Activated T-cell treated with anti-CD3 and anti-CD28 coated beads, Interleukin-2, amount 50 U/mL, for 1 hour (primary cell): ENCODE data around the gene SYTL3.
"Not testable (repeated sequence)": the region's sequence is repeated elsewhere in the genome, so short reads cannot be mapped to it uniquely, and the experiment has no call there.

ENCODE experiments used
- DNase-seq: peaks from one replicate; pipeline ENCODE4 v3.0.0-alpha.2; 2020

SYTL3 gene

DNA sequence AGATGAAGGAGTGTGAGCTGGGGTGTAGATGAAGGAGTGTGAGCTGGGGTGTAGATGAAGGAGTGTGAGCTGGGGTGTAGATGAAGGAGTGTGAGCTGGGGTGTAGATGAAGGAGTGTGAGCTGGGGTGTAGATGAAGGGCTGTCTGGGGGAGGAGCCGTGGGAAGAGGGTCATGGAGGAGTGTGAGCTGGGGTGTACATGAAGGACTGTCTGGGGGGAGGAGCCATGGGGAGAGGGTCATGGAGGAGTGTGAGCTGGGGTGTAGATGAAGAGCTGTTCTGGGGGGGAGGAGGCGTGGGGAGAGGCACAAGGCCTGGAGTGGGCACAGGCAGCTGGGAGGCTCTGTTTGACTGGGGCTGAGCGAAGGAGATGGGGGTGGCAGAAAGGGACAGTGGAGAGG, 51.4 kb downstream of the SYTL3 start:
- DNase-seq, result not testable (repeated sequence)

DNA sequence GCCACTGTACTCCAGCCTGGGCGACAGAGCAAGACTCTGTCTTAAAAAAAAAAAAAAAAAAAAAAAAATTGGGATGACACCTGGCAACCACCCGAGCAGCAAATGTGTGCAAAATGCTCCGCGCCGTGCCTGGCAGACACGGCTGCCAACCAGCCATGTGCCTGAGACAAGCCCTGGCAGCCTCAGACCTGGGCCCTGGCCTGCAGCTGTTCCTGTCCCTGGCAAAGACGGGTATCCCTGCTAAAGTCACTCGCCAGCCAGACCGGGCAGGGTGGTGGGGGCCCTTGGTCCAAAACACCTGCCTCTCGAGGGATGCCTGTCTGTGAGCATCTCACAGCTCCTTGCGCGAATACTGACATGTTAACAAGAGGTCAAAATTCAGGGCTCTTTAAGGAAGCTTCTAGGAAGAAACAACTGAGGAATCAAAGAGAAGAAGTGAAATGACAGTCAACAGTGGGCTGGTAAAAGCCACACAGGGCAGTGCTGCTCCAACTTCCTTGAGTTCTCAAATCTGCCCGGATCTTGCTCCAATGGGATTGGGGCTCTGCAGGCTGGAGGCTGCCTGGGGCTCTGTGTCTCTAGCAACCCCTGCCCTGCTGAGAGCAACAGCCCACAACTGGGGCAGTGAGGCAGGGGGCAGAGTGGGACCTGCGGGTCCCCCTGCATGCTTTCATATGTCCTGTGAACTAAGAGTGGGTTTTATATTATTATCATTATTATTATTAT, 53.4 kb downstream of the SYTL3 start:
- DNase-seq, result peak; percentile 19

DNA sequence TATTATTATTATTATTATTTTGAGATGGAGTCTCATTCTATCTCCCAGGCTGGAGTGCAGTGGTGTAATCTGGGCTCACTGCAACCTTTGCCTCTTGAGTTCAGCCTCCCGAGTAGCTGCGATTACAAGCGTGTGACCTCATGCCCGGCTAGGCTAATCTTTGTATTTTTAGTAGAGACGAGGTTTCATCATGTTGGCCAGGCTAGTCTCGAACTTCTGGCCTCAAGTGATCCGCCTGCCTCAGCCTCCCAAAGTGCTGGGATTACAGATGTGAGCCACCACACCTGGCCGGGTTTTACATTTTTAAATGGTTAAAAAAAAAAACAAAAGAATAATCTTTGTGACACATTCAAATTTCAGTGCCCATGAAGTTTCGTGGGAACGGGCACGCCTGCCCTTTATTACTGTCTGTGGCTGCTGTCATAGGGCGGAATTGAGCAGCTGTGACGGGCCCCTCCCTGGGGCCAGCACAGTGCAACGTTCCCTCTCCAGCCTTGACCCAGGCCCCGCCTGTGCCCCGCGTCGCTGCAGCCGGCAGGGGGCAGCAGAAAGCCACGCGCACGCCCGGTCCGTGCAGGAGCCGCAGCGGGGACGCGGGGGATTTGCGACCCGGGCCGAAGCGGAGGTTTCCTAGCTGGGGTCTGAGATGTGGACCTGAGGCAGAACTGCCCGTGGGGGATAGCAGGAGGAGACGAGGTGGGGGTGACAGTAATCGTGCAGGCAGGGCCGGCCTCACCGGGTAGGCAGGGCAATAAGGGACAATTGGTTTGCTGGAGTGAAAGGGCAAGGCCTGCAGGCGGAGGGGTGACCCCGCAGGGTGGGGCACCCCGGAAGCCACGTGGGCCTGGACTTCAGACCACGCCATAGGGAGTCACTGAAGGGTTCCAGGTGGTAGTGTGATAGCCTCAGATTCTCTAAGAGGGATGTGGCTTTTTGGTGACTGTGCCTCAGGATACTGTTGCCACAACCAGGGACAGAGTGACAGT, 54.3 kb downstream of the SYTL3 start:
- peak; percentile 84 for DNase-seq

DNA sequence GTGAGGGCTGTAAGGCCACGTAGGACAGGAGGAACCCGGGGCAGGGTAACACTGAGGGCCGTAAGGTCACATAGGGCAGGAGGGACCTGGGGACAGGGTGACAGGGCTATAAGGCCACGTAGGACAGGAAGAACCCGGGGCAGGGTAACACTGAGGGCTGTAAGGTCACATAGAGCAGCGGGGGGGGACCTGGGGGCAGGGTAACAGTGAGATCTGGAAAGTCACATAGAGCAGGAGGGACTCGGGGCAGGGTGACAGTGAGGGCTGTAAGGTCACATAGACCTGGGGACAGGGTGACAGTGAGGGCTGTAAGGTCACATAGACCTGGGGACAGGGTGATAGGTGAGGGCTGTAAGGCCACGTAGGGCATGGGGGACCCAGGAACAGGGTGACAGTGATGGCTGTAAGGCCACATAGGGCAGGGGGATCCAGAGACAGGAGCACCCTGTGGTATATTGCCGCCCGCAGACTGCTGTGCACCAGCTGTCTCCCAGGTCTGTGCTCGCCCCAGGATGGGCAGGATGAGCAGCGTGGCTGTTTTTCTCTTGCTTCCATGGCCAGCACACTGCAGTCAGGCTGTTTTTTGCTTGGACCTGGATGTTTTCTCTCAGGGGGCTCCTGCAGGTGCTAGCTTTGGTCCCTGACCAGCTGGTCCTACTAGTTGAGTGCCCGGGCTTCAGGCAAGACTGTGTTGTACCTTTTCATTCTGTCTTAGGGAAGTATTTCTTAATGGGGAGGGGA, 55.7 kb downstream of the SYTL3 start:
- peak; percentile 19 for DNase-seq

DNA sequence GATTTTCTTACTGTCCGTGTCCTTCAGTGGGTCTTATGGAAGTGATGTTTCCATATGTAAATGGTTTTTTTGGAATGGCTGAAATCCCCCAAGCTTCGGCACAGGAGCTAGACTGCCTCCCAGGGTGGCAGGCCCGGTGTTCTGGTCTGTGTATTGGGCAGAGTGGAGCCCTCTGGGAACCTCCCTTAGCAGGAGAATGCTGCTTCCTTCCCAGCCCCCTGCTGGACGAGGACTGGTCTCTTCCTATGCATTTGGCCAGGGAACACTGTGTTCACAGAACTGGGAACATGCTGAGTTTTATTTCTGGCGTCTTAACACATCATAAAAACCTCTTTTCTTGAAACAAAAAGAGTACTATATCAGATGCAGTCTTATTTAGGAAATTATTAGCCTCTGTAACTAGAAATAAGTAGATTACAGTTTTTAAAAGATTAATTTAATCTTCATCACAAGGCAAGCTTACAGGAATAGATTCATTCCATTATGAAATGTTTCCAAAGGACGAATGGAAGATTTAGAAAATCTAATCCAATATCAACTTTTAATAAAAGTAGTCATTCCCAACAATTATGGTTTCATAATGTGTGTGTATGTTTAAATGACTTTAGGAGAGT, 56.6 kb downstream of the SYTL3 start:
- peak; percentile 11 for DNase-seq

DNA sequence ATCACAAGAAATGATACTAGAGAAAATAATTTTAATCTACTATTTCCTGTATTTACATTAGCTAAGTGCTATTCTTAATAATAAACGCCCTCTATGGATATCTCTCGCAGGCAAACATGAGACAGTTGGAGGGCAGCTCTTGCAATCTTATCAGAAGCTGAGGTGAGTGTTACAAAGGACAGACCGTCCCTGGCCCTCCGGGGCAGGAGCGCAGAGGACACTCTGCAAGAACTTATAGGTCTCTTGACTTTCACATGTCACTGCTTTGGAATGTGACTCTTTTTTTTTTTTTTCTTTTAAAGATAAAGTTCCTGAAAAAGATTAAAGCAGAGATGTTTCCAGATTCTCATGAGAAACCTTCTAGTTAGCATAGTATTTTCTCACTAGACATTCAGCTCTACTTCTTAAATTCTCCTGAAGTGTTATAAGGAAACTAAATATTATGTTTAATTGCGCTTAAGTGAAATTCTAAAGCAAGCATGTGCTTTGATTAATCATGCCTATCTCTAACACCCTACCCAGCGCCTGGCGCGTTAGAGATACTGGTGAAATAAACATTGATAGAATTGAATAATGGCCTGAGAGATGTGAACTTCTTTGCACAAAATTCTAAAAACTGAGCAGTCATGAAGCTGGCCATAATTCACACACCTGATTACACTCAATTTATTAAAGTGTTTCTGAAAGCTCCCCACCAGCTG, 57.4 kb downstream of the SYTL3 start:
- DNase-seq, result no peak

DNA sequence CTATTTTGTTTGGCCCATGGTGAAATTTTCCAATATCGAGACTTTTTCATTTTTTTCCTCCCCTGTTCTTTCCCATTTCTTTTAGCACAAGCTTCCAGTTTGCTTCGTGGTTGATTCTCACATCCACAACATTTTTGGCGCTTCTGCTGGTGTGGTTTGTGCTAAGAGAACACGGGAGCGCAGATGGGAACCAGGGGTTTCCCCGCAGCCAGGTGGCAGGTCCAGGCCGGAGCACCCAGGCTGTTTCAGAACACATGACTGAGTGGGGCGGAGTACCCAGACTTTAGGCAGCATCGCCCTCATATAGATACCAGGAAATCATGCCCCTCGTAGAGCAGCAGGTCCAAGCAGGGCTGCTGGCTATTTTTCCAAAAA, 58.0 kb downstream of the SYTL3 start:
- DNase-seq, result no peak

DNA sequence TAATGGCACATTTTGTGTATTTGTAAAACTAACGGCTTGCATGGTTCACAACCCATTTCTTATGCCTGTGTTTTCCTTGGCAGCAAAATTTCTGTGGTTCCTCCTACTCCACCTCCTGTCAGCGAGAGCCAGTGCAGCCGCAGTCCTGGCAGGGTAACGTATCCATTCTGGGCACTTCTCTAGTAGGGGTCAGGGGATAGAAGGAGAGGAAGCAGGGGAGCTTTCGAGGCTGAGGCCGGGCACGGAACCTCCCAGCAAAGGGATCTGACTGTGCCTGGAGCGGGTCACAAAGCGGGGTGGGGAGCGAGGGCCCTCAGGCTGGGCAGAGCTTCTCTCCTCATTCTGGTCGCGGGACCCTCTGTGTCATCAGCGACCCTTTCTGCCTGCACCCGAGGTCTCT, 58.4 kb downstream of the SYTL3 start:
- peak; percentile 11 for DNase-seq

DNA sequence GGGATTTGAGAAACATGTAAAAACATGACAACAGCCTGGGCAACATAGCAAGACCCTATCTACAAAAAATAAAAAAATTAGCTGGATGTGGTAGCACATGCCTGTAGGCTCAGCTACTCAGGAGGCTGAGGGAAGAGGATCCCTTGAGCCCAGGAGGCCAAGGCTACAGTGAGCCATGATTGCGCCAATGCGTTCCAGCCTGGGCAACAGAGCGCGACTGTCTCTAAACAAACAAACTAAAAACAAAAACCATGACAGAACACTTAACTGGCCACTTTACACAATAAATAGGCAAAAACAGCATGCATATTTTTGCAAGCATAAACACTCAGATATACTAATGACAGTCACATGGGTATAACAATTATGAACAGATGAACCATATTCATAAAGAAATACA, 60.0 kb downstream of the SYTL3 start:
- no peak for DNase-seq

DNA sequence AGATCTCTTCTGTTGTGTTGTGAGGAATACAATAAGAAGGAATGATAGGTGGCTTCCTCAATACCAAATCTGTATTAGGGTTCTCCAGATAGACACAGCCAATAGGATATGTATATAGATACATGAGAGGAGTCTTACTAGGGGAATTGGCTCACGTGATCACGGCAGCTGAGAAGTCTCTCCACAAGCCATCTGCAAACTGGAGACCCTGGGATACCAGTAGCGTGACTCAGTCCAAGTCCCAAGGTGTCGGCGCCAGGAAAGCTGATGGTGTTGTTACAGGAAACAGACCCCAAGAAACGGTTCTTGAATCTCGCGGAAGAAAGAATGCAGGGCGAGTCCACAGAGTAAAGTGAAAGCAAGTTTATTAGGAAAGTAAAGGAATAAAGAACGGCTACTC, 61.4 kb downstream of the SYTL3 start:
- no peak for DNase-seq

DNA sequence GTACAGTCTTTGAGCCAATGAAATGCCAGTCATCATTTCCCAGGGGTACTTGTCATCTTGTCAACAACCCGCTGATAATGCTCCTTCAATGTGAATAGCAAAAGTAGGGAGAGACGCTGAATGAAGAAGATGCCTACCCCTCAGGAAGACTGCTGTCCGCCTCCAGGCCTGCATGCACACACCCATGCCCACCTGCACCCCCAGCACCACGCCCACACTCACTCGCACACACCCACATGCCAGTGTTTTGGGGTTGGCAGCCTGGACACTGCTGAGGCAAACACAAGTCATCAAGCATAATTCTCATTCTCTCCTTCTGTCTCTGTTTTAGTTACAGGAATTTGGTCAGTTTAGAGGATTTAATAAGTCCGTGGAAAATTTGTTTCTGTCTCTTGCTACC, 63.6 kb downstream of the SYTL3 start:
- peak; percentile 8 for DNase-seq

DNA sequence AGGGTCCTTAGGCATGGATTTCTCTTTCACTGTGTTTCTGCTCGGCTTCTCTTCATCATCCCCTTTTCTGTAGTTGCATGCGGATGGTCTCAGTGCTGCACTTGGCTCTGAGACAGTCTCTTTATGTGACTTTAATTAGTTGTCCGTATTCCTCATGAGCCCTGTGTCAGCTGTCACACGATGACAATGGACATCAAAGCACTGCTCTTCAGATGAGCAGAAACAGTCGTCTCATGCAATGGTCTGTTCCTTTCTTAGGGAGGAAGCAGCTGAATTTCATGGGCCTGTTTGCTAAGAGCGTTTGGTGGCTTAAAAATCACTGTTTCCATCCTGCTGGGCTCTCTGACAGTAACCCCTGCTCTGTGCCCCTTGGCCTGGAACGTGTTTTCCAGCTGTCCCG, 64.9 kb downstream of the SYTL3 start:
- DNase-seq, result peak; percentile 3

DNA sequence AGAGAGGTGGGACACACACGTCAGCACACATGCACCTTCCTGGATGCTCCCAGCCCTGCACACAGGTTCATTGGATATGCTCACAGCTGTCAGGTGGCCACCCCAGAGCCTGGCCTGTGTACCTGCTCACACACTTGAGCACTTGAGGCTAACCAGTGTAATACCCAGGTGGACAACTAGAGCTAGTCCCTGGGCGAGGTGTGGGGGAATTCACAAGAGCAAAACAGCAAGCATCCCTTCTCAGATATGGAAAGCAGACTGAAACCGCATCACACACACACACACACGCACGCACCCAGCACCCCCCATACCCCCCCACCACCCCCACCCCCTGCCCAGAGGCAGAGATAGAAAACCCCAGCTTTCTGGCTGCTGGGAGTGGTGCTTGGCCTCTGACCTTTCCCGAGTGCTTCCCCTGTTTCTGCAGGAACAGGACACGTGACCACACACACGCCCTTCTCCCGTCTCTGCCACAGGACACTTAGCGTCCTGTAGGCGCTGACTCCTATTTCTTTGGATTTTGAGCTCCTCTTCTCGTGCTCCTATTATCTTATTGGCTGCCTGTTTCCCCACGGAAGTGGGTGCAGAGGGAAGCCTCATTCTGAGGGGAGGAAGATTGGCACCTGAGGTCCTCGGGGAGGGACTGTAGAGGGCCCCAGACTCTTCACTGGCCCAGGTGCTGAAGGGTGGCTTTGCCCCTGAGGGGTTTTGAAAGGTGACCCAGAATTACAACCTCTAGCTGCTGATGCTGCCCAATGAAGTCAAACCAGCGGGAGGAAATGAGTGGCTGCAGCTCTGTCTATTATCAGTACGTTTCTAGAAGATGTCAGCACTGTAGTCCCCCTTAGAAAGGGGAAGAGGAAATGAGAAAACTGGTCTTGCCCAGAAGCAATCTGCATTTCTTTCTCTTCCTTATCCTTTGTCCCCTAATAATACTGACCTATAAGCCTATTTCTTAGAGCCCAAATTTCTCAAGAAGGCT, 65.8 kb downstream of the SYTL3 start:
- peak; percentile 16 for DNase-seq

DNA sequence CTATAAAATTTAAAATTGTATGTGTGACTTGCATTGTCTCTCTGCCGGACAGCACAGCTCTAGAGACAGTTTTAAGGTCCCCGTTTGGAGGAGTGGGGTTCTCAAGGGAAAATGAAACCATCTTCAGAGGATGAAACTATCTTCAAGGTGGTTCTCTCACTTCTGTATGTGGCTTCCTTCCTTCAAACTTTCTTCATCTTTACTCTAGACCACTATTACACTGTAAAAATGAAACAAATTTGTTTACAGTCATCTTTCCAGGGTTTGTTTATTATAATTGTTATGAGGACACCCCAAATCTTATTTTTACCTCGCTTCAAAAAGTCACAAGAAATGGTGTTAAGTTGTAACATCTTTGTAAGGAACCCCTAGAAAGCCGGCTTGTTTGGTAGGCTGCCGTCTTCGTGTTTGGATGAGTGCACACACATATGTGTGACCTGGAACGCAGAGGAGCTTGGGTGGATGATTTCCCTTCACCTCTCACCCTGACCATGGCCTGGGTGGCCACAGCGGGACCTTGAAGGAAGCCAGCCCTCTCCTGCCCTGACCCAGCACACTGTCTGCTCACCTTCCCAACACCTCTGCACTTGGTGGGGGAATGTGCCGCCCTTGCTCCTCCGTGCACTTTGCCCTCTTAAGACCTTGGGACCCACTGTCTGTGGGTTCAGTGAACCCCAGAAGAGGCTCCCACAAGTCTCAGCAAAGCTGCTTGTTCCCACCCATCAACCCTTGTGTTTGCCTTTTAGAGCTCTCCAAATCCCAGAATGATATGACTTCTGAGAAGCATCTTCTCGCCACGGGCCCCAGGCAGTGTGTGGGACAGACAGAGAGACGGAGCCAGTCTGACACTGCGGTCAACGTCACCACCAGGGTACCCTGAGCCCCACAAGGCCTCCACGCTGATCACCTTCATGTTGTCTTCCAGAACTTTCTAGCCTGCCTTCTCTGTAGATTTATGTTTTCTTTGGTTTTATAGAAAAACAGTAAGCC, 67.8 kb downstream of the SYTL3 start:
- no peak for DNase-seq

DNA sequence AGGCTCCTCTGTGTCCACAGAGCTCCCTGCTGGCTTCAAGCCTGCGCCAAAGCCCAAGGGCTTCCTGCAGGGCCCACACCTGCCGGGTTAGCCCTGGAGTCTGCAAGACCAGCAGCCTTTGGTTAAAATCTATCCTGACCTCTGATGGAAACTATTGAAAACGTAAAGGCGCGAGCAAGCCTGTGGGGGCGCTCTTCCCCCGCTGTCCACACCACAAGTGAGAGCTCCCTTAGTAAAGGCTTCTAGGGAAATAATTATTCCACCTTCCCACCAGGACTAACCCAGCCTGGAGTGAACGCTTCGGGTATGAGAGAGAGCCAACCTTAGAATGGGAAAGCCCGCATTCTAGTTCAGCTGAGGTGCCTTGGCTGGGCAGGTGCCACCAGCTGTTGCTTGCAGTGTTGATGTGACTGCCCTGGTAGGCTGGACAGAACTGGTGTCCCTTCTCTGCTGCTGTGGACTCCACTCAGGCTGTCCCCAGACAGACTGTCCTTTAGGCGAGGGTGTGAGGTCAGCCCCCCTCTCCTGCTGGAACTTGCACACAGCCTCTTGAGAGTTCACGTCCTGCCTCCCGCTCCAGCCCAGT, 68.7 kb downstream of the SYTL3 start:
- no peak for DNase-seq

DNA sequence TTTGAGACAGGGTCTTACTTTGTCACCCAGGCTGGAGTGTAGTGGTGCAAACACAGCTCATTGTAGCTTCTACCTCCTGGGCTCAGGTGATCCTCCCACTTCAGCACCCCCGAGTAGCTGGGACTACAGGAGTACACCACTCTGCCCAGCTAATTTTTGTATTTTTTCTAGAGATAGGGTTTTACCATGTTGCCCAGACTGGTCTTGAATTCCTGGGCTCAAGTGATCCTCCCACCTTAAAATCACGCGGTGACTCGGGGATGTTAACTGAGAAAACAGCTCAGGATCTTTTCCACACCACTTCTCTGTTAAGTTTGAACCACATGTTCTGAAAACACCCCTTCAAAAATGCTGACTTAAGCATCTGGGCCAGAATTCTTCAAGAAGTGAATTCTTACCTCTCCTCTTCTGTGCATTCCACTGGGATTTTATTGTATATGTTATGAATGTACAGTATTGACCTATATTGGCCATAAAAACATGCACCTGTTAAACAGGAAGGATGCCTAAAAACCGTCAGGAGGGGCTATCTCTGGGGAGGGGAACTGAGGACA, 72.4 kb downstream of the SYTL3 start:
- peak; percentile 6 for DNase-seq

DNA sequence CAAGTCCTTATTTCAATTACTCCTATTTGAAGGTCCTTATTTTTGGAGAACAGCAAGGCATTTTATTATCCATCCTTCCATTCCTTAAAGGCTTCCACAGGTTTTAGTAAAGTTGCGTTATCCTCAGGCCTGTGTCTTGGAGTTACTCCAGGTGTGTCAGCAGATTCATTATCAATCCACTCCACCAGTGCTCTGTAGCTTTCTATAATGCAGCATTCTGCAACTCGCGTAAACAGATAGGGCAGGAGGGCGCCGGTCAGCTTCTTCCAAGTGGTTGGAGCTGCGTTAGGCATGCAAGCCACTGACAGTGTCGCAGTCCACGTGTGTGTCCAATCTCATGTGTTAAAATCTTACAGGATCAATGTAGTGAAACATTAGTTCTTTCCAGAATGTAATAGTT, 75.8 kb downstream of the SYTL3 start:
- no peak for DNase-seq

DNA sequence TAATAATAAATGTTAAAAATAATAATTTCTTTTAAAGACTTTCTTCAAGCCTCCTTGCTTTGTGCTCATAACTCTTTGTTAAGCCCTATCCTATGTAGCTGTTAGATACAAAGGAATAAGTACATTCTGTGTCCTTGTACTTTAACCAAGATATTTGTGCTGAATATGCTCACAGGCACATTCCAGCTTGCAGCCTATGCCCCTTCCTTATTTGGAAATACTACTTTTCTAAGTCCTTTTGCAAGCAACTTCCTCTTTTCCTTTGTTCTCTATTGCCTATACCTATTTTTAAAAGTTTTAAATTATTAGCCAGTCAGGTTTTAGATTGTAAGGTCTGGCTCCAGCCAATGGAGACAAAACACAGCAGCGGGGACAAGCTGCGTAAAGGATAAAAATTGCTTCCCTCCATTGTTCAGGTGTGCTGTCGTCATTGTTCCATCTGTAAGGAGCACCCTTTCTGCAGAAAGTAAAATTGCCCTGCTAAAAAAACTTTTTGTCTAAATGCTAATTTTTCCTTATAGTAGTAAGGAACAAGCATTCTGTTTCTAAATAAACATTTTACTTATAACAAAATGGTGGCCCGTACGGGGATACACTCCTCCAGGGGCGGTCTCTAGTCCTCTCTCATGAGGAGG, 80.2 kb downstream of the SYTL3 start:
- no peak for DNase-seq

DNA sequence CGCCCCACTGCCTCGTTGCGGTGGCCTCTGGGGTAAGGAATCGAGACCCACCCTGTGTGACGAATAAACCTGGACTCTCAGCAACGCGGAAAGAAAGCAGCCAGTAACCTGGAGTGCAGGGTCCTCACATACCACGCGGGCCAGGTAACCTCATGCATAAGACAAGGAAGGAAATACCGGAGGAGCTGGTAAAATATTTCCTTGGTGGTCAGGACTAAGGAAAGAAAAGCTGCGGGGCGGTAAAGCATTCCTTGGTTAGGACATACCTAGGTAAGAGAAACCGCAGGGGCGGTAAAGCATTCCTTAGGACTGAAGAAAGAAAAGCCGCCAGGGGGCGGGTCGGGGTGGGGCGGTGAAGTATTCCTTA, 80.7 kb downstream of the SYTL3 start:
- DNase-seq, result no peak
